ENCODE measurements around the gene LSP1. TPM values are rescaled to one million over a fixed set of nuclear protein-coding genes. Genes with fewer than 3 reads are reported as not detected.

LSP1 gene
- total and polyA plus RNA-seq, 7 donors, result 8.7 to 80.2 (median 32.7) TPM

GRCh38 chr11:1894759-1895158 is 41.9 kb downstream of the LSP1 start:
- no peak for DNase-seq
- H3K4me3 ChIP-seq, result no peak overlapping the region
- H3K27me3 ChIP-seq, result peaks cover 0 to 6% (median 0%) of the 10 kb centered on the region in 3 donors
- intact Hi-C loops (cut with DNase I), result loop anchor here (1.0 kb wide), 1 partner anchor 45 kb away; no protein-coding TSS in a partner anchor
- H3K27ac ChIP-seq, result no peak overlapping the region
- 89 to 90% methylated on average over 11 of the region's 11 CpGs for WGBS, 2 donors
- TF ChIP-seq EP300 (IDR thresholded peaks at IDR 0.05), result no peak
- no peak for TF ChIP-seq POLR2AphosphoS5 (IDR thresholded peaks at IDR 0.05)
- TF ChIP-seq CTCF (IDR thresholded peaks at IDR 0.05), result no peak
- no peak for TF ChIP-seq POLR2A (IDR thresholded peaks at IDR 0.05)
- no peaks in the 10 kb centered on the region for H3K36me3 ChIP-seq
- no peaks in the 10 kb centered on the region for H3K4me1 ChIP-seq
- no peaks in the 10 kb centered on the region for H3K9me3 ChIP-seq

DNA sequence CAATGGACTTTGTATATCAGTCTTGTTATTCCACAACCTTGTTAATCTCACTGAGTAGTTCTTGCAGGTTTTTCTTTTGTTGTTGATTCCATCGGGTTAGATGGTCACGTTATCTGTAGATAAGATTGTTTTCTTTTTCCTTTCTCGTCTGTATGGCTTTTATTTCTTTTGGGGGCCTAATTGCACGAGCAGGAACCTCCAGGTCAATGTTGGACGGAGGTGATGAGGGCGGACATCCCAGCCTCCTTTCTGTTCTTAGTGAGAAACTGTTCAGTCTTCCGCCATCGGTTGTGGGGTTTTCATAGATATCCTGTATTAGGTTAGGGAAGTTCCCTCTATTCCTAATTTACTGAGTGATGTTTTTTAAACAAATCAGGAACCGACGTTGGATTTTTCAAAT is 43.6 kb downstream of the LSP1 start:
- no peak for DNase-seq
- Histone ChIP-seq H3K9me3 (no peaks in the 10 kb centered on the region), H3K27ac (no peak overlapping the region), H3K36me3 (no peaks in the 10 kb centered on the region), H3K4me1 (no peaks in the 10 kb centered on the region), H3K27me3 (peaks cover 0 to 6% (median 0%) of the 10 kb centered on the region in 3 donors), H3K4me3 (no peak overlapping the region)
- TF ChIP-seq POLR2A (IDR thresholded peaks at IDR 0.05), result no peak
- TF ChIP-seq EP300 (IDR thresholded peaks at IDR 0.05), result no peak
- TF ChIP-seq CTCF (IDR thresholded peaks at IDR 0.05), result no peak
- no peak for TF ChIP-seq POLR2AphosphoS5 (IDR thresholded peaks at IDR 0.05)
- WGBS, 2 donors, result 55 to 56% methylated on average over 10 of the region's 10 CpGs
- intact Hi-C loops (cut with DNase I), result no loop called here

DNA sequence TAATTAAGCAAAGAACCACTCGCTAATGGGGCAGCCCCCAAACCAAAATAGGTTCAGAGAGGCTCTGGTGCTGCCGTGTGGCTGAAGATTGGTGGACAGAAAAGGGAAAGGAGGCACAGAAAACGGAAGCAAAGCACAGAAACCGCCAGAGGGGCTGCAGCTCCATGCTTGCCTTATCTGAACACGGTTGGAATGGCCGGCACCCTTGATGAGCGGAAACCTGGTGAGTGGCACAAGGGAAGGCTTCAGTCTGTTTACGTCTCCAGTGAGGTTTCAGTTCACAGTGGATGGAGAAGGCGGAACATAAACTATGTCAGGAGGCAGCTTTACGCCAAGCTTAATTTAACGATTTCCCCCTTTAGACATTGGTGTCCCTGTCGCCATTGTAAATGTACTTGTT is 44.0 kb downstream of the LSP1 start:
- 57 to 82% methylated on average over 12 of the region's 12 CpGs for WGBS, 2 donors
- H3K4me3 ChIP-seq, result no peak overlapping the region
- H3K36me3 ChIP-seq, result no peaks in the 10 kb centered on the region
- intact Hi-C loops (cut with DNase I), result no loop called here
- peaks cover 0 to 6% (median 0%) of the 10 kb centered on the region in 3 donors for H3K27me3 ChIP-seq
- no peak for DNase-seq
- H3K4me1 ChIP-seq, result no peaks in the 10 kb centered on the region
- no peak overlapping the region for H3K27ac ChIP-seq
- H3K9me3 ChIP-seq, result no peaks in the 10 kb centered on the region
- TF ChIP-seq EP300 (IDR thresholded peaks at IDR 0.05), result no peak
- no peak for TF ChIP-seq CTCF (IDR thresholded peaks at IDR 0.05)
- TF ChIP-seq POLR2AphosphoS5 (IDR thresholded peaks at IDR 0.05), result no peak
- no peak for TF ChIP-seq POLR2A (IDR thresholded peaks at IDR 0.05)

GRCh38 chr11:1899090-1899489 is 46.2 kb downstream of the LSP1 start:
- Histone ChIP-seq H3K4me3 (no peak overlapping the region), H3K27me3 (peaks cover 0 to 6% (median 0%) of the 10 kb centered on the region in 3 donors), H3K4me1 (no peaks in the 10 kb centered on the region), H3K36me3 (no peaks in the 10 kb centered on the region), H3K27ac (no peak overlapping the region), H3K9me3 (no peaks in the 10 kb centered on the region)
- no peak for TF ChIP-seq EP300 (IDR thresholded peaks at IDR 0.05)
- TF ChIP-seq POLR2AphosphoS5 (IDR thresholded peaks at IDR 0.05), result no peak
- no peak for TF ChIP-seq CTCF (IDR thresholded peaks at IDR 0.05)
- no peak for TF ChIP-seq POLR2A (IDR thresholded peaks at IDR 0.05)
- intact Hi-C loops (cut with DNase I), result no loop called here
- DNase-seq, result no peak
- 27 to 75% methylated on average over 4 of the region's 4 CpGs for WGBS, 2 donors

- intact Hi-C loops (cut with DNase I), result no loop called here
- Histone ChIP-seq H3K9me3 (no peaks in the 10 kb centered on the region), H3K27me3 (peaks cover 0 to 6% (median 0%) of the 10 kb centered on the region in 3 donors), H3K36me3 (no peaks in the 10 kb centered on the region), H3K4me1 (no peaks in the 10 kb centered on the region), H3K4me3 (no peak overlapping the region), H3K27ac (no peak overlapping the region)
- no peak for DNase-seq
- no peak for TF ChIP-seq POLR2AphosphoS5 (IDR thresholded peaks at IDR 0.05)
- no peak for TF ChIP-seq EP300 (IDR thresholded peaks at IDR 0.05)
- no peak for TF ChIP-seq CTCF (IDR thresholded peaks at IDR 0.05)
- no peak for TF ChIP-seq POLR2A (IDR thresholded peaks at IDR 0.05)
- 61 to 80% methylated on average over 5 of the region's 5 CpGs for WGBS, 2 donors
These were observed 46.8 kb downstream of the LSP1 start for GRCh38 chr11:1899686-1900085.

All from sigmoid colon (tissue), 7 donors.